ENCODE measurements around the gene VARS2.

Gene VARS2

GRCh38 chr6:30931969-30932645, 18.1 kb downstream of the VARS2 start, which contains the start of gene SFTA2 (continued):
- TF ChIP-seq ESRRG (CRISPR knock-in tag; IDR thresholded peaks at IDR 0.05) (no peak), ZFP30 (CRISPR knock-in tag; IDR thresholded peaks at IDR 0.05) (no peak)

GRCh38 chr6:30932665-30933365, 18.8 kb downstream of the VARS2 start:
- no peak for TF ChIP-seq GLIS3 (CRISPR knock-in tag; IDR thresholded peaks at IDR 0.05)
- ATAC-seq, result no peak

GRCh38 chr6:30935018-30935417, 21.0 kb downstream of the VARS2 start:
- ATAC-seq, result no peak
- TF ChIP-seq ZC3H10 (CRISPR knock-in tag; IDR thresholded peaks at IDR 0.05), result no peak
- TF ChIP-seq CSRNP3 (CRISPR knock-in tag; IDR thresholded peaks at IDR 0.05), result no peak
- no peak for TF ChIP-seq BACH2 (CRISPR knock-in tag; IDR thresholded peaks at IDR 0.05; ENCODE audit: borderline replicate concordance)
- no peak for TF ChIP-seq TCF4 (CRISPR knock-in tag; IDR thresholded peaks at IDR 0.05; ENCODE audit: borderline replicate concordance)
- TF ChIP-seq ESRRG (CRISPR knock-in tag; IDR thresholded peaks at IDR 0.05), result no peak
- TF ChIP-seq PATZ1 (CRISPR knock-in tag; IDR thresholded peaks at IDR 0.05; ENCODE audit: borderline replicate concordance), result no peak
- no peak for TF ChIP-seq ZNF565 (CRISPR knock-in tag; conservative IDR thresholded peaks at IDR 0.05; ENCODE audit: low read depth)
- TF ChIP-seq TOX (CRISPR knock-in tag; IDR thresholded peaks at IDR 0.05; ENCODE audit: borderline replicate concordance), result no peak
- TF ChIP-seq ARNTL (CRISPR knock-in tag; IDR thresholded peaks at IDR 0.05; ENCODE audit: borderline replicate concordance, low read depth), result no peak
- no peak for TF ChIP-seq GLIS3 (CRISPR knock-in tag; IDR thresholded peaks at IDR 0.05)
- TF ChIP-seq POU6F1 (CRISPR knock-in tag; IDR thresholded peaks at IDR 0.05; ENCODE audit: borderline replicate concordance, low read depth), result no peak
- TF ChIP-seq ZFP30 (CRISPR knock-in tag; IDR thresholded peaks at IDR 0.05), result no peak
- no peak for TF ChIP-seq ISL1 (CRISPR knock-in tag; IDR thresholded peaks at IDR 0.05)
- no peak for TF ChIP-seq ZNF8 (CRISPR knock-in tag; IDR thresholded peaks at IDR 0.05)

- TF ChIP-seq ZNF70 (CRISPR knock-in tag; IDR thresholded peaks at IDR 0.05), result no peak
- ATAC-seq, result no peak
Observed at GRCh38 chr6:30937265-30937664, 23.2 kb downstream of the VARS2 start.

- no peak for TF ChIP-seq CSRNP3 (CRISPR knock-in tag; IDR thresholded peaks at IDR 0.05)
- no peak for TF ChIP-seq BACH2 (CRISPR knock-in tag; IDR thresholded peaks at IDR 0.05; ENCODE audit: borderline replicate concordance)
- no peak for TF ChIP-seq OSR1 (CRISPR knock-in tag; IDR thresholded peaks at IDR 0.05)
- no peak for TF ChIP-seq ZFP3 (CRISPR knock-in tag; IDR thresholded peaks at IDR 0.05)
- no peak for TF ChIP-seq ISL1 (CRISPR knock-in tag; IDR thresholded peaks at IDR 0.05)
- no peak for TF ChIP-seq ZNF8 (CRISPR knock-in tag; IDR thresholded peaks at IDR 0.05)
- no peak for TF ChIP-seq CSDC2 (CRISPR knock-in tag; IDR thresholded peaks at IDR 0.05)
- no peak for TF ChIP-seq ZFP30 (CRISPR knock-in tag; IDR thresholded peaks at IDR 0.05)
- TF ChIP-seq SNAI2 (CRISPR knock-in tag; IDR thresholded peaks at IDR 0.05), result no peak
- TF ChIP-seq TSHZ2 (CRISPR knock-in tag; IDR thresholded peaks at IDR 0.05), result no peak
- TF ChIP-seq TCF4 (CRISPR knock-in tag; IDR thresholded peaks at IDR 0.05; ENCODE audit: borderline replicate concordance), result no peak
- TF ChIP-seq ZNF70 (CRISPR knock-in tag; IDR thresholded peaks at IDR 0.05), result no peak
- TF ChIP-seq ESRRG (CRISPR knock-in tag; IDR thresholded peaks at IDR 0.05), result no peak
- TF ChIP-seq ZNF565 (CRISPR knock-in tag; conservative IDR thresholded peaks at IDR 0.05; ENCODE audit: low read depth), result no peak
- TF ChIP-seq ARNTL (CRISPR knock-in tag; IDR thresholded peaks at IDR 0.05; ENCODE audit: borderline replicate concordance, low read depth), result no peak
- TF ChIP-seq TOX (CRISPR knock-in tag; IDR thresholded peaks at IDR 0.05; ENCODE audit: borderline replicate concordance), result no peak
Observed at GRCh38 chr6:30938730-30939129, 24.7 kb downstream of the VARS2 start.

More at GRCh38 chr6:30938730-30939129, 24.7 kb downstream of the VARS2 start:
- ATAC-seq, result no peak

Measured in SK-N-SH treated with all-trans-retinoic acid at 6 μM for 48 hours (cell line).